ENCODE results near the gene PDE9A. TPM values are rescaled to one million over a fixed set of nuclear protein-coding genes. Genes with fewer than 3 reads are reported as not detected.

The PDE9A gene
- total and polyA plus RNA-seq, 2 donors (not counting 3 experiments of a cell fraction or from before 2014, with no cell fraction given): 0.28 to 2.2 TPM

- no peaks in the 10 kb centered on the region for H3K79me2 ChIP-seq (ENCODE audit: control insufficient read depth, insufficient read depth, low read length)
- ChIA-PET CTCF (interaction anchor here (0.6 kb wide), 1 partner anchor 216 kb away, joined by 3 read pairs; no protein-coding TSS in a partner anchor), POLR2A (no interaction called here)
- H3K27me3 ChIP-seq (ENCODE audit: control insufficient read depth in 2 of 2, insufficient read depth in 2 of 2, low read length in 2 of 2): peaks cover 3 to 4% of the 10 kb centered on the region in 2 experiments
- dilution Hi-C loops (cut with MboI; ENCODE audit: extremely low pct_ligation_motif_present, low sequenced_read_pairs) (no loop called here), intact Hi-C loops (cut with micrococcal nuclease) (loop anchor here (10.0 kb wide), 1 partner anchor 85 kb away; no protein-coding TSS in a partner anchor)
- no peak overlapping the region for H3K27ac ChIP-seq (ENCODE audit: insufficient read depth, low read depth, low read length)
- no peaks in the 10 kb centered on the region for H3K9me3 ChIP-seq (replicated peaks; ENCODE audit: control insufficient read depth, insufficient read depth, low read length)
- H3K9me1 ChIP-seq (replicated peaks; ENCODE audit: control insufficient read depth, extremely low read depth, insufficient read depth, low read length): no peaks in the 10 kb centered on the region
- BruUV-seq (replicated peaks): no TSS peak
- TF ChIP-seq JUN (IDR thresholded peaks at IDR 0.05; ENCODE audit: borderline replicate concordance, insufficient read depth, insufficient read length, low read depth) (no peak), POLR2A (IDR thresholded peaks at IDR 0.05; ENCODE audit: low read depth, low read length) (no peak), CTCF (IDR thresholded peaks at IDR 0.05; ENCODE audit: extremely low read depth in 1 of 2, insufficient read depth in 1 of 2, low read depth in 1 of 2, low read length in 2 of 2) (no peak), MYC (IDR thresholded peaks at IDR 0.05; ENCODE audit: low read depth, low read length) (no peak), GATA2 (IDR thresholded peaks at IDR 0.05; ENCODE audit: insufficient read depth, insufficient read length, low read depth, low read length) (no peak), EZH2 (IDR thresholded peaks at IDR 0.05; ENCODE audit: borderline replicate concordance, low read depth, low read length, severe bottlenecking) (no peak), FOS (IDR thresholded peaks at IDR 0.05; ENCODE audit: borderline replicate concordance, insufficient read depth, low read length) (no peak), POLR2AphosphoS5 (IDR thresholded peaks at IDR 0.05; ENCODE audit: insufficient read depth, low read depth, low read length) (no peak)
- TF ChIP-seq, protein P1, sequence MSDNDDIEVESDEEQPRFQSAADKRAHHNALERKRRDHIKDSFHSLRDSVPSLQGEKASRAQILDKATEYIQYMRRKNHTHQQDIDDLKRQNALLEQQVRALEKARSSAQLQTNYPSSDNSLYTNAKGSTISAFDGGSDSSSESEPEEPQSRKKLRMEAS (IDR thresholded peaks at IDR 0.05; ENCODE audit: insufficient read depth, insufficient read length): no peak
- H2AFZ ChIP-seq (ENCODE audit: low read depth, low read length): no peak overlapping the region
- no peak overlapping the region for H3K9ac ChIP-seq (replicated peaks; ENCODE audit: extremely low read depth, insufficient read depth, low read length)
- FAIRE-seq: no peak
- H3K4me1 ChIP-seq (ENCODE audit: control insufficient read depth, extremely low read depth, insufficient read depth, low read length): no peaks in the 10 kb centered on the region
- H4K20me1 ChIP-seq (replicated peaks; ENCODE audit: control insufficient read depth, extremely low read depth, insufficient read depth, low read length): no peaks in the 10 kb centered on the region
- no peak for DNase-seq (ENCODE audit: low read depth, low spot score)
- no peaks in the 10 kb centered on the region for H3K36me3 ChIP-seq (ENCODE audit: control insufficient read depth in 2 of 2, extremely low read depth in 1 of 2, insufficient read depth in 2 of 2, low read length in 2 of 2)
- no peak overlapping the region for H3K4me2 ChIP-seq (ENCODE audit: insufficient read depth, low read length)
- no peak overlapping the region for H3K4me3 ChIP-seq (replicated peaks in 1 of 3; ENCODE audit: insufficient read depth in 1 of 3, low read depth in 1 of 3, low read length in 3 of 3)
These were observed 156.4 kb downstream of the PDE9A start for GRCh38 chr21:42809577-42810475.
